NCI-H82 treated with DMSO at 0.1 percent for 48 hours (cell line): ENCODE results near the gene GNG11.
"Not testable (repeated sequence)": the region's sequence is repeated elsewhere in the genome, so short reads cannot be mapped to it uniquely, and the experiment has no call there.

Source experiments
- DNase-seq: peaks from one replicate; lab custom pipeline; 2025; ENCODE audit not compliant: unreplicated experiment; lab: John Stamatoyannopoulos, UW

The GNG11 gene

GRCh38 chr7:93911242-93911641 is 10.3 kb upstream of the GNG11 start:
- not testable (repeated sequence) for DNase-seq

GRCh38 chr7:93911661-93912060 is 9.9 kb upstream of the GNG11 start:
- not testable (repeated sequence) for DNase-seq

- no peak for DNase-seq
These were observed 8.3 kb upstream of the GNG11 start for GRCh38 chr7:93913197-93913596.

- no peak for DNase-seq
These were observed 6.9 kb upstream of the GNG11 start for GRCh38 chr7:93914581-93915066.

- not testable (repeated sequence) for DNase-seq
These were observed 6.2 kb upstream of the GNG11 start for GRCh38 chr7:93915206-93915842.

GRCh38 chr7:93915888-93916287 is 5.6 kb upstream of the GNG11 start:
- DNase-seq, result not testable (repeated sequence)

- DNase-seq, result not testable (repeated sequence)
These were observed 5.2 kb upstream of the GNG11 start for GRCh38 chr7:93916315-93916714.

- DNase-seq, result no peak
These were observed 896 bp upstream of the GNG11 start for GRCh38 chr7:93920496-93921182.

- DNase-seq, result no peak
These were observed 349 bp upstream of the GNG11 start for GRCh38 chr7:93921186-93921585.

- no peak for DNase-seq
These were observed 1.8 kb downstream of the GNG11 start for GRCh38 chr7:93923296-93923695.

- no peak for DNase-seq
These were observed 2.4 kb downstream of the GNG11 start for GRCh38 chr7:93923942-93924341.

GRCh38 chr7:93926800-93927199 is 5.3 kb downstream of the GNG11 start:
- no peak for DNase-seq

GRCh38 chr7:93927585-93927984 is 6.0 kb downstream of the GNG11 start:
- no peak for DNase-seq

- no peak for DNase-seq
These were observed 10.1 kb downstream of the GNG11 start for GRCh38 chr7:93931655-93932054.

GRCh38 chr7:93933156-93933555 is 11.6 kb downstream of the GNG11 start:
- no peak for DNase-seq

GRCh38 chr7:93935102-93935501 is 13.6 kb downstream of the GNG11 start:
- DNase-seq, result no peak

GRCh38 chr7:93937818-93938217 is 16.3 kb downstream of the GNG11 start:
- no peak for DNase-seq

GRCh38 chr7:93938293-93938692 is 16.8 kb downstream of the GNG11 start:
- DNase-seq, result no peak

- DNase-seq, result no peak
These were observed 20.4 kb downstream of the GNG11 start for GRCh38 chr7:93941945-93942344.

GRCh38 chr7:93943816-93944540 is 22.4 kb downstream of the GNG11 start:
- peak; percentile 49 for DNase-seq

- DNase-seq, result no peak
These were observed 23.1 kb downstream of the GNG11 start for GRCh38 chr7:93944673-93945072.

- no peak for DNase-seq
These were observed 23.5 kb downstream of the GNG11 start for GRCh38 chr7:93945083-93945482.
